NT2/D1 (cell line): ENCODE results near the gene CHP2.

Experiments
- SUZ12 ChIP-seq: IDR thresholded peaks from 2 replicates; pipeline ENCODE4 v1.6.1; 2011; ENCODE audit not compliant: insufficient read length, insufficient read depth; ENCODE audit errors: extremely low read depth
- YY1 ChIP-seq: IDR thresholded peaks from 2 replicates; pipeline ENCODE4 v1.6.1; 2011; ENCODE audit not compliant: insufficient read length, insufficient read depth
- ZNF274 ChIP-seq: IDR thresholded peaks from 2 replicates; pipeline ENCODE4 v1.6.1; 2011; ENCODE audit warnings: mild to moderate bottlenecking, low read depth, low read length

DNA sequence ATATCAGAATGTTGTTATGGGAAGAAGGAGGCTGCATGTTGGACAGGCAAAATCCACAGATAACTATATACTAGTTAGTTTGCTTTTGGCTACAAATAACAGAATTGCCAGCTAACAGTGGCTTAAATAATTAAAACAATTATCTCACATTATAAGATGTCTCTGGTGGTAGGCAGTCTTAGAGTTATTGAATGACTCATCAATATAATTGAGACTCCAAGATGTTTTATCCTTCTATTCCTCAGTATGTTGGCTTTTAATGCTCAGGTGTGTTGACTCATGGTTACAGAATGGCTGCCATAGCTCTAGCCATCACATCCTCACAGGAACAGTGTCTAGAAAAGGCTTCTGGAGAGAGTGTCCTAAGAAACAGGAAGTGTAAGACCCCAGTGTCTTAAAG is 11.1 kb downstream of the CHP2 start:
- TF ChIP-seq ZNF274 = no peak
- no peak for TF ChIP-seq YY1
- no peak for TF ChIP-seq SUZ12
